Measurements from ENCODE around the gene IL17RD. TPM values are rescaled to one million over a fixed set of nuclear protein-coding genes. Genes with fewer than 3 reads are reported as not detected.

Gene IL17RD
- 10 to 100 TPM; 50.0 to 55.1 (median 53.1) TPM for polyA plus RNA-seq (ENCODE audit: insufficient read length in 3 of 3)
- long read RNA-seq, donor 1, full-length matches to known transcripts, result 3 of 3 reads
- long read RNA-seq, donor 1, partial matches to known transcripts, result 0 of 3 reads
- long read RNA-seq, donor 1, other reads (novel, unspliced or antisense), result 0 of 3 reads
- long read RNA-seq, donor 2, full-length matches to known transcripts, result 4 of 4 reads
- long read RNA-seq, donor 2, partial matches to known transcripts, result 0 of 4 reads
- long read RNA-seq, donor 2, other reads (novel, unspliced or antisense), result 0 of 4 reads
- long read RNA-seq, donor 3, full-length matches to known transcripts, result 2 of 2 reads
- long read RNA-seq, donor 3, partial matches to known transcripts, result 0 of 2 reads
- long read RNA-seq, donor 3, other reads (novel, unspliced or antisense), result 0 of 2 reads
- long read RNA-seq, donor 4, result 0 reads
- long read RNA-seq, donor 5, full-length matches to known transcripts, result 1 of 1 reads
- long read RNA-seq, donor 5, partial matches to known transcripts, result 0 of 1 reads
- long read RNA-seq, donor 5, other reads (novel, unspliced or antisense), result 0 of 1 reads
- long read RNA-seq, donor 6, full-length matches to known transcripts, result 4 of 11 reads
- long read RNA-seq, donor 6, partial matches to known transcripts, result 7 of 11 reads
- long read RNA-seq, donor 6, other reads (novel, unspliced or antisense), result 0 of 11 reads
- long read RNA-seq, donor 7, full-length matches to known transcripts, result 6 of 12 reads
- long read RNA-seq, donor 7, partial matches to known transcripts, result 6 of 12 reads
- long read RNA-seq, donor 7, other reads (novel, unspliced or antisense), result 0 of 12 reads
- long read RNA-seq, donor 8, full-length matches to known transcripts, result 3 of 8 reads
- long read RNA-seq, donor 8, partial matches to known transcripts, result 5 of 8 reads
- long read RNA-seq, donor 8, other reads (novel, unspliced or antisense), result 0 of 8 reads
- long read RNA-seq, donor 9, full-length matches to known transcripts, result 3 of 9 reads
- long read RNA-seq, donor 9, partial matches to known transcripts, result 6 of 9 reads
- long read RNA-seq, donor 9, other reads (novel, unspliced or antisense), result 0 of 9 reads
- long read RNA-seq, donor 10, full-length matches to known transcripts, result 3 of 9 reads
- long read RNA-seq, donor 10, partial matches to known transcripts, result 6 of 9 reads
- long read RNA-seq, donor 10, other reads (novel, unspliced or antisense), result 0 of 9 reads
- long read RNA-seq, donor 11, full-length matches to known transcripts, result 5 of 11 reads
- long read RNA-seq, donor 11, partial matches to known transcripts, result 6 of 11 reads
- long read RNA-seq, donor 11, other reads (novel, unspliced or antisense), result 0 of 11 reads
- long read RNA-seq, donor 12, partial matches to known transcripts, result 5 of 5 reads
- long read RNA-seq, donor 12, other reads (novel, unspliced or antisense), result 0 of 5 reads
- long read RNA-seq, donor 13, full-length matches to known transcripts, result 1 of 7 reads
- long read RNA-seq, donor 13, partial matches to known transcripts, result 6 of 7 reads
- long read RNA-seq, donor 13, other reads (novel, unspliced or antisense), result 0 of 7 reads
- long read RNA-seq, donor 14, result 0 reads
- long read RNA-seq, donor 15, full-length matches to known transcripts, result 2 of 2 reads
- long read RNA-seq, donor 15, partial matches to known transcripts, result 0 of 2 reads
- long read RNA-seq, donor 15, other reads (novel, unspliced or antisense), result 0 of 2 reads
- long read RNA-seq, donor 16, full-length matches to known transcripts, result 4 of 10 reads
- long read RNA-seq, donor 16, partial matches to known transcripts, result 6 of 10 reads
- long read RNA-seq, donor 16, other reads (novel, unspliced or antisense), result 0 of 10 reads

- DNase-seq, result peak; percentile 87
These were observed at the start of gene IL17RD for GRCh38 chr3:57164657-57165573. TSS of gene IL17RD (minus strand) at chr3:57165353. CDS start at chr3:57165286, 67 bp downstream.

GRCh38 chr3:57206423-57206822 is 41.3 kb upstream of the IL17RD start:
- no peak for DNase-seq

- DNase-seq, result no peak
These were observed 34.7 kb upstream of the IL17RD start, which contains the start of gene HESX1 for GRCh38 chr3:57199895-57200297. TSS of gene HESX1 (minus strand) at chr3:57199978. CDS start at chr3:57199918, 60 bp downstream.

GRCh38 chr3:57194641-57195040 is 29.5 kb upstream of the IL17RD start:
- DNase-seq, result no peak

GRCh38 chr3:57192028-57192427 is 26.9 kb upstream of the IL17RD start:
- no peak for DNase-seq

GRCh38 chr3:57184526-57184925 is 19.4 kb upstream of the IL17RD start:
- no peak for DNase-seq

- DNase-seq, result no peak
These were observed 14.6 kb upstream of the IL17RD start for GRCh38 chr3:57179580-57180410.

- DNase-seq, result no peak
These were observed 10.9 kb upstream of the IL17RD start for GRCh38 chr3:57176045-57176444.

GRCh38 chr3:57173687-57174086 is 8.5 kb upstream of the IL17RD start:
- no peak for DNase-seq

- no peak for DNase-seq
These were observed 5.8 kb upstream of the IL17RD start for GRCh38 chr3:57170946-57171345.

- DNase-seq, result no peak
These were observed 4.9 kb upstream of the IL17RD start for GRCh38 chr3:57169872-57170623.

GRCh38 chr3:57169108-57169507 is 4.0 kb upstream of the IL17RD start:
- no peak for DNase-seq

- DNase-seq, result no peak
These were observed 3.0 kb upstream of the IL17RD start for GRCh38 chr3:57168151-57168550.

- DNase-seq, result no peak
These were observed 1.5 kb upstream of the IL17RD start for GRCh38 chr3:57166660-57167059.

- no peak for DNase-seq
These were observed 488 bp upstream of the IL17RD start for GRCh38 chr3:57165641-57166040.

GRCh38 chr3:57164217-57164656 is 916 bp downstream of the IL17RD start:
- no peak for DNase-seq

GRCh38 chr3:57163751-57164150 is 1.4 kb downstream of the IL17RD start:
- no peak for DNase-seq

- no peak for DNase-seq
These were observed 3.2 kb downstream of the IL17RD start for GRCh38 chr3:57161915-57162314.
